Caco-2 (cell line): ENCODE measurements around the gene PAK2. TPM values are rescaled to one million over a fixed set of nuclear protein-coding genes. Genes with fewer than 3 reads are reported as not detected.

Source experiments
- BruUV-seq: library from RNA; stranded (reverse); fragments of 400-500 nt; replicated peaks from 2 replicates; lab custom pipeline; 2021; lab: Mats Ljungman, UMichigan
- CTCF ChIA-PET: fragments of 300-600 bp; sonication (Branson Sonifier 250); formaldehyde crosslinking; loops from one replicate; lab custom pipeline; 2022; ENCODE audit warnings: antibody characterized with exemption; lab: Charles Lee
- POLR2A ChIA-PET: fragments of 300-600 bp; sonication (Branson Sonifier 250); formaldehyde crosslinking; loops from one replicate; lab custom pipeline; 2022; ENCODE audit warnings: antibody characterized with exemption; lab: Charles Lee
- DNase-seq, 2 experiments: peaks; one replicate each; pipeline versions ENCODE4 v3.0.0 to v3.0.0-alpha.2; 2020 to 2022
- H3K27me3 ChIP-seq: replicated peaks from 2 replicates; pipeline ENCODE4 v1.6.0; 2011; ENCODE audit warnings: low read length; ENCODE audit not compliant: control insufficient read depth, insufficient read depth
- H3K36me3 ChIP-seq: 2 replicates; pipeline ENCODE4 v1.5.1; 2011; ENCODE audit warnings: low read length; ENCODE audit not compliant: control insufficient read depth, insufficient read depth
- H3K4me1 ChIP-seq: fragments of 250-450 bp; sonication (Bioruptor Pico); 2 replicates; pipeline ENCODE4 v1.5.1; 2020; ENCODE audit warnings: mild to moderate bottlenecking
- H3K4me3 ChIP-seq: 2 replicates; pipeline ENCODE4 v1.5.1; 2011; ENCODE audit warnings: low read depth, mild to moderate bottlenecking, control low read depth, low read length
- H3K9me3 ChIP-seq: fragments of 250-450 bp; sonication (Bioruptor Pico); 2 replicates; pipeline ENCODE4 v1.5.1; 2020; ENCODE audit warnings: mild to moderate bottlenecking, moderate library complexity
- H3K27ac Mint-ChIP-seq: one replicate; pipeline ENCODE4 v1.8.0; 2022; ENCODE audit warnings: mixed read lengths; ENCODE audit not compliant: unreplicated experiment
- H3K27me3 Mint-ChIP-seq: one replicate; pipeline ENCODE4 v1.8.0; 2022; ENCODE audit warnings: mixed read lengths; ENCODE audit not compliant: insufficient read depth, unreplicated experiment
- H3K36me3 Mint-ChIP-seq: one replicate; pipeline ENCODE4 v1.8.0; 2022; ENCODE audit warnings: mild to moderate bottlenecking, mixed read lengths; ENCODE audit not compliant: insufficient read depth, unreplicated experiment
- H3K4me1 Mint-ChIP-seq: one replicate; pipeline ENCODE4 v1.8.0; 2022; ENCODE audit warnings: low read depth, mixed read lengths; ENCODE audit not compliant: unreplicated experiment
- H3K4me3 Mint-ChIP-seq: one replicate; pipeline ENCODE4 v1.8.0; 2022; ENCODE audit warnings: mild to moderate bottlenecking, moderate library complexity, mixed read lengths; ENCODE audit not compliant: unreplicated experiment
- H3K9me3 Mint-ChIP-seq: one replicate; pipeline ENCODE4 v1.8.0; 2022; ENCODE audit warnings: mixed read lengths; ENCODE audit not compliant: unreplicated experiment
- intact Hi-C: fragments of 100-400 bp; cut with micrococcal nuclease; formaldehyde crosslinking; loops from one replicate; pipeline ENCODE4 v1.10.0; 2022; ENCODE audit not compliant: unreplicated experiment
- total RNA-seq: library from RNA; stranded (reverse); gene quantifications from 2 replicates; pipeline ENCODE4 v1.2.3, GENCODE V29; 2022
- TF ChIP-seq, protein P1 (sequence below), 2 experiments: fragments of 200-600 bp in 1 of 2; IDR thresholded peaks; 1 replicate in 1 of 2; 2 replicates in 1 of 2; pipeline versions ENCODE4 v1.5.1 to v1.8.0; 2011 to 2022; ENCODE audit warnings: antibody characterized with exemption in 1 of 2, control low read depth in 1 of 2, inconsistent platforms in 1 of 2, low read depth in 1 of 2, low read length in 1 of 2, mild to moderate bottlenecking in 1 of 2, moderate library complexity in 1 of 2; ENCODE audit not compliant: insufficient read depth in 1 of 2, severe bottlenecking in 1 of 2, unreplicated experiment in 1 of 2

PAK2 gene
- total RNA-seq, 1 experiment from 2014 or later: 89.6 TPM

DNA sequence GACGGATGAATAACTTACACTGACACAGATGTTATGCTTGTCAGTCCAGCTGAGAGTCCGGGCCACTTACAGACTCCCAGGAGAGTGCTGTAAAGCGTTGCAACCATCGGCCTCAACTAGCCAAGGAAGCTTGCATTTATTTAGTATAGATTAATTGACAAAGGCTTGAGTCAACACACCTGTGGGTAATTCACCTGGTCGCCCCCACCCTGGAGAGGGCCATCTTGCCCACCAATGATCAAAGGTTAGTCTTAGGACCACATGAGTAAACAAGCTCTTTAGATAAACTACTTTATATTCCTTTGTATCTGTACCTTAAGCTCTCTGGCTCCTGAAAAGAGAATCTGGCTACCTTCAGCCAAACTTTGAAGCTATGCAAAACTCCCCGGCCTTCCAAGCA is 51.0 kb downstream of the PAK2 start:
- ChIA-PET POLR2A (interaction anchor here (1.4 to 1.6 kb wide), 2 partner anchors 78 to 152 kb away, joined by 3 to 7 read pairs; partner anchors contain the start of genes NCBP2 and SENP5), CTCF (interaction anchor here (0.8 to 1.2 kb wide), 2 partner anchors 23 to 51 kb away, joined by 3 to 8 read pairs; partner anchors contain the start of gene PAK2)
- TF ChIP-seq, protein P1, sequence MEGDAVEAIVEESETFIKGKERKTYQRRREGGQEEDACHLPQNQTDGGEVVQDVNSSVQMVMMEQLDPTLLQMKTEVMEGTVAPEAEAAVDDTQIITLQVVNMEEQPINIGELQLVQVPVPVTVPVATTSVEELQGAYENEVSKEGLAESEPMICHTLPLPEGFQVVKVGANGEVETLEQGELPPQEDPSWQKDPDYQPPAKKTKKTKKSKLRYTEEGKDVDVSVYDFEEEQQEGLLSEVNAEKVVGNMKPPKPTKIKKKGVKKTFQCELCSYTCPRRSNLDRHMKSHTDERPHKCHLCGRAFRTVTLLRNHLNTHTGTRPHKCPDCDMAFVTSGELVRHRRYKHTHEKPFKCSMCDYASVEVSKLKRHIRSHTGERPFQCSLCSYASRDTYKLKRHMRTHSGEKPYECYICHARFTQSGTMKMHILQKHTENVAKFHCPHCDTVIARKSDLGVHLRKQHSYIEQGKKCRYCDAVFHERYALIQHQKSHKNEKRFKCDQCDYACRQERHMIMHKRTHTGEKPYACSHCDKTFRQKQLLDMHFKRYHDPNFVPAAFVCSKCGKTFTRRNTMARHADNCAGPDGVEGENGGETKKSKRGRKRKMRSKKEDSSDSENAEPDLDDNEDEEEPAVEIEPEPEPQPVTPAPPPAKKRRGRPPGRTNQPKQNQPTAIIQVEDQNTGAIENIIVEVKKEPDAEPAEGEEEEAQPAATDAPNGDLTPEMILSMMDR (IDR thresholded peaks at IDR 0.05; ENCODE audit: insufficient read depth in 1 of 2, low read depth in 1 of 2, low read length in 1 of 2, severe bottlenecking in 1 of 2, unreplicated experiment in 1 of 2): no peak
- Histone ChIP-seq H3K4me3 (no peak overlapping the region), H3K4me1 (peaks cover 76% of the 10 kb centered on the region), H3K36me3 (no peaks in the 10 kb centered on the region; the same call in none of the 2 replicates), H3K27me3 (no peaks in the 10 kb centered on the region), H3K9me3 (no peaks in the 10 kb centered on the region)
- no TSS peak for BruUV-seq
- H3K4me3 Mint-ChIP-seq: peak overlapping the region; percentile 35
- H3K36me3 Mint-ChIP-seq: peaks cover 60% of the 10 kb centered on the region
- H3K27me3 Mint-ChIP-seq: no peaks in the 10 kb centered on the region
- peaks cover 11% of the 10 kb centered on the region for H3K9me3 Mint-ChIP-seq
- peak; percentile 54 to 70 for DNase-seq
- peaks cover 37% of the 10 kb centered on the region for H3K4me1 Mint-ChIP-seq
- H3K27ac Mint-ChIP-seq: peak overlapping the region; percentile 72
- intact Hi-C loops: loop anchor here (1.0 to 5.0 kb wide), 2 partner anchors 38 to 51 kb away; partner anchors contain the start of gene PAK2

- Histone ChIP-seq H3K9me3 (no peaks in the 10 kb centered on the region), H3K27me3 (no peaks in the 10 kb centered on the region), H3K4me1 (peaks cover 71% of the 10 kb centered on the region), H3K4me3 (no peak overlapping the region; the same call in 1 of the 2 replicates), H3K36me3 (no peaks in the 10 kb centered on the region; the same call in 1 of the 2 replicates)
- DNase-seq: peak; percentile 38 to 52
- H3K9me3 Mint-ChIP-seq: peaks cover 11% of the 10 kb centered on the region
- H3K4me3 Mint-ChIP-seq: peak overlapping the region; percentile 49
- TSS peak; percentile 84 for BruUV-seq
- H3K36me3 Mint-ChIP-seq: peaks cover 43% of the 10 kb centered on the region
- ChIA-PET CTCF (no interaction called here), POLR2A (interaction anchor here (0.5 to 1.0 kb wide), 2 partner anchors 53 to 57 kb away, joined by 6 to 10 read pairs; partner anchors contain the start of gene PAK2)
- peak overlapping the region; percentile 80 for H3K27ac Mint-ChIP-seq
- TF ChIP-seq, protein P1 (IDR thresholded peaks at IDR 0.05; ENCODE audit: insufficient read depth in 1 of 2, low read depth in 1 of 2, low read length in 1 of 2, severe bottlenecking in 1 of 2, unreplicated experiment in 1 of 2): no peak
- H3K27me3 Mint-ChIP-seq: no peaks in the 10 kb centered on the region
- peaks cover 41% of the 10 kb centered on the region for H3K4me1 Mint-ChIP-seq
- intact Hi-C loops: loop anchor here (1.0 to 5.0 kb wide), 3 partner anchors 40 to 150 kb away; partner anchors contain the start of gene NCBP2
These were observed 53.1 kb downstream of the PAK2 start for GRCh38 chr3:196792771-196793170.

GRCh38 chr3:196793246-196793645 is 53.6 kb downstream of the PAK2 start:
- Histone ChIP-seq H3K27me3 (no peaks in the 10 kb centered on the region), H3K4me3 (no peak overlapping the region), H3K36me3 (no peaks in the 10 kb centered on the region; the same call in 1 of the 2 replicates), H3K4me1 (peaks cover 66% of the 10 kb centered on the region), H3K9me3 (no peaks in the 10 kb centered on the region)
- peak; percentile 78 to 82 for DNase-seq
- Mint-ChIP-seq H3K9me3 (peaks cover 11% of the 10 kb centered on the region), H3K27me3 (no peaks in the 10 kb centered on the region), H3K4me1 (peaks cover 37% of the 10 kb centered on the region), H3K4me3 (peak overlapping the region; percentile 49), H3K27ac (peak overlapping the region; percentile 80), H3K36me3 (peaks cover 46% of the 10 kb centered on the region)
- BruUV-seq: no TSS peak
- POLR2A ChIA-PET: interaction anchor here (0.5 to 1.0 kb wide), 2 partner anchors 53 to 57 kb away, joined by 6 to 10 read pairs; partner anchors contain the start of gene PAK2
- CTCF ChIA-PET: no interaction called here
- TF ChIP-seq, protein P1 (IDR thresholded peaks at IDR 0.05; ENCODE audit: insufficient read depth in 1 of 2, low read depth in 1 of 2, low read length in 1 of 2, severe bottlenecking in 1 of 2, unreplicated experiment in 1 of 2): no peak
- intact Hi-C loops: loop anchor here (1.0 to 5.0 kb wide), 3 partner anchors 41 to 150 kb away; partner anchors contain the start of gene NCBP2
